GM18526 (cell line): Measurements from ENCODE around the gene CFAP107.

Source experiments
- POLR2A ChIP-seq: IDR thresholded peaks from 3 replicates; pipeline ENCODE4 v1.6.1; 2011; ENCODE audit not compliant: insufficient read length; ENCODE audit errors: extremely low read depth

Gene CFAP107

GRCh38 chr1:12745992-12746323 lies at the start of gene CFAP107:
Gene CFAP107, plus strand, starts transcription at chr1:12746200. Its CDS starts 231 bp downstream, at chr1:12746431.
- no peak for TF ChIP-seq POLR2A

DNA sequence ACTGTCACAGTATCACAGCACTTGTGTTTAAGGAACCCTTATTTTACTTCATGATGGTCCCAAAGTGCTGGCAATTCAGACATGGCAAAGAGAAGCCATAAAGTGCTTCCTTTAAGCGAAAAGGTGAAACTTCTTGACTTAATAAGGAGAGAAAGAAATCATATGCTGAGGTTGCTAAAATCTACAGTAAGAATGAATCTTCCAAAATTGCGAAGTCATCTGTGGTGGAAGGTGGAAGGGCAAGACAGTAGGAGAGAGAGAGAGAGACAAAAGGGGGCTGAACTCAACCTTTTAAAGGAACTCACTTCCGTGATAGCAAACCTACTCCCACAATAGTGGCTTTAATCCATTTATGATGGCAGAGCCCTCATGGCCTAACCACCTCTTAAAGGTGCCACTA lies 49.3 kb upstream of the CFAP107 start:
- TF ChIP-seq POLR2A = no peak

GRCh38 chr1:12697397-12697796 lies 48.6 kb upstream of the CFAP107 start:
- TF ChIP-seq POLR2A = no peak

- no peak for TF ChIP-seq POLR2A
Observed at GRCh38 chr1:12703821-12704451, 42.1 kb upstream of the CFAP107 start.

GRCh38 chr1:12706061-12706460 lies 39.9 kb upstream of the CFAP107 start:
- TF ChIP-seq POLR2A = no peak

DNA sequence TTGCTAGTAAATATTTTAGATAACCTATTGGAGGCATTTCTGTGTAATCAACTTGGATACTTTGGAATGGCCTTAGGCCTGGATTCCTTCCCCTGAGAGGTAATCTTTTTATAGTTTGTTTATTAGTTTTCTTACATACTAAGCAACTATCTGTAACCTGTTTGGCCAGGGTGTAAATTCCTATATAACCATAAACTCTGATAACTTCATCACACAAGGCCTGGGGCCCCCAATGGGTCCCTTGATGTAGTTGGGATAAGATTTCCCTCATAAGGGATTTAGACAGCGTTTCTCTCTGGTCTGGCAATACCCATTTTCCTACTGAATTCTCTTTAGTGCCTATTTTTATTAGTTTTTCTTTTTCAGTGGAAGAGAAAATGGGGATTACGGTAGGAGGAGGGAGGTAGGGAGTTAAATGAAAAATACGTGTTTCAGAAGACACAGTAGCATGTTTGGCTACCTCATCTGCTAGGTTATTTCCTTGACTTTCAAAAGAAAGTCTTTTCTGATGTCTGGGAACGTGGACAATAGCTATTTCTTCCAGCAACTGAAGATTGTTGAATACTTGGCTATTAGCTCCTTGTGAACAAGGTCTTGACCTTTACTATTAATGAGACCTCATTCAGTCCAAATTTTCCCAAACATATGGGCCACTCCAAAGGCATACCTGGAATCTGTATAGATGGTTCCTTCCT lies 37.5 kb upstream of the CFAP107 start:
- TF ChIP-seq POLR2A = no peak

- no peak for TF ChIP-seq POLR2A
Observed at GRCh38 chr1:12709091-12709491, 36.9 kb upstream of the CFAP107 start.

DNA sequence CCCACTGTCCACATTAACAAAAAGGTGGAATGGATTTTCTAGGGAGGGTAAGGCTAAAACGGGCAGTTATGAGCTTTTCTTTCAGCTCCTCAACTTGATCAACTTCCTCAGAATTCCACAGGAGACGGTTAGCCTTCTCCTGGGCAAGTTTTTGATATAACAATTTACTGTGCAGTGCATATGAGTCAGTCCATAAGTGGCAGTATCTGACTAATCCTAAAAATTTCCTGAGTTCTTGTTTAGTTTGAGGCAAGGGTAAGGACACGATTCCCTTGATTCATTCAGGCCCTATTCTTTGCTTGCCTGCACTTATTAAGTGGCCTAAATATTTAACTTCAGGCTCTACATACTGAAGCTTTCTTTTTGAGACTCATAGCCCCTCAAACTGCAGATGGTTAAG lies 36.3 kb upstream of the CFAP107 start:
- no peak for TF ChIP-seq POLR2A

DNA sequence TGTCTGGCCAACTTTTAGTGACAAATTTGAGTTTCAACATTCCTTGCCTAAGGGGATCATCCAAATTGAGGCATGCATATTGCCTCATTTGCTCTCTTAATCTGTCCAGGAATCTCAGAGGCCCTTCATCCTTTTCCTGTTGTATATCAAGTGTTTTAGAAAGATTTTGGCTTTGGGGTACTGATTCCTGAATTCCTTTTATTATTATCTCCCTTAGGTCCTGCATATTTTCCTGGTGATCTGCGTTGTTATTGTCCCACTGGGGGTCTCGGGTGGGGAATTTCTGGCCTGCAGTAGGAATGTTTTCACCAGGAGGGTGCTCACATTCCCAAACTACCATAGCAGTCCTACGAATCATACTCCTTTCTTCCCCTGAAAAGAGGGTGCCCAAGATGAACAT lies 34.5 kb upstream of the CFAP107 start:
- no peak for TF ChIP-seq POLR2A

DNA sequence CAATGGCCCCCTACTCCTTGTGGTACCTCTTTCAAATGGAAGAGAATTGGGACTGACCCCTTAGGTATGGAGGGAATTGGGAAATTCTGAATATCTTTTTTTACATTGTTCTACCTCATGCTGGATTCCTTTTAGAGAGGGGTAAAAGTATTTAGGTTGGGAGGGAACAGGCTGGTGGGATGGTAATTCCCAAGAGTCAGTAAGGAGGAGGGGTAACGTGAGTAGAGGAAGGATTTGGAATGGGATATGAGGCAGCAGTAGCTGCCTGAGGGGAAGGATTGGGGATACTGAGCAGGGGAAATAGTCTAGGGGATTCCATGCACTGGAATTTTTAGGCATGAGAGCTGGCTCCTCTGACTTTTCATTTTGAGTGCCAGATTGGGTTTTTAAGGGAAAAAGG lies 33.9 kb upstream of the CFAP107 start:
- no peak for TF ChIP-seq POLR2A

DNA sequence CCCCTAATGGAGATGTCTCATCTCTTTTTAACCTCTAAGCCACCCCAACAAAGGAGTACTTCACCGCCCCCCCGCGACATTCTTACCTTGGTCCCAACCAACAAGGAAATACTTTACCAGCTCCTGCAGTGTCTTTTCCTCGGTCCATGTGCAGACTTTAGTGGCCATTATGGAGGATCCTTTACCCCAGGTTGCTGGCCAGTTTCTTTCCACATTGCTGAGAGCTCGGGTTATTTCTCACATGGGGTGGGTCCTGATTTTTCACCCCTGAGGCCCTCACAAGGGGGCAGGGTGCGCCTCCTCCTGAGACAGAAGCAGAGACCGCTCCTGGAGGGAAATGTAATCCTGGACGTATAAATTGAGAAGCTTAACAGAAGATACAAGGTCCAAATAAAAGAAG lies 33.1 kb upstream of the CFAP107 start:
- TF ChIP-seq POLR2A = no peak

DNA sequence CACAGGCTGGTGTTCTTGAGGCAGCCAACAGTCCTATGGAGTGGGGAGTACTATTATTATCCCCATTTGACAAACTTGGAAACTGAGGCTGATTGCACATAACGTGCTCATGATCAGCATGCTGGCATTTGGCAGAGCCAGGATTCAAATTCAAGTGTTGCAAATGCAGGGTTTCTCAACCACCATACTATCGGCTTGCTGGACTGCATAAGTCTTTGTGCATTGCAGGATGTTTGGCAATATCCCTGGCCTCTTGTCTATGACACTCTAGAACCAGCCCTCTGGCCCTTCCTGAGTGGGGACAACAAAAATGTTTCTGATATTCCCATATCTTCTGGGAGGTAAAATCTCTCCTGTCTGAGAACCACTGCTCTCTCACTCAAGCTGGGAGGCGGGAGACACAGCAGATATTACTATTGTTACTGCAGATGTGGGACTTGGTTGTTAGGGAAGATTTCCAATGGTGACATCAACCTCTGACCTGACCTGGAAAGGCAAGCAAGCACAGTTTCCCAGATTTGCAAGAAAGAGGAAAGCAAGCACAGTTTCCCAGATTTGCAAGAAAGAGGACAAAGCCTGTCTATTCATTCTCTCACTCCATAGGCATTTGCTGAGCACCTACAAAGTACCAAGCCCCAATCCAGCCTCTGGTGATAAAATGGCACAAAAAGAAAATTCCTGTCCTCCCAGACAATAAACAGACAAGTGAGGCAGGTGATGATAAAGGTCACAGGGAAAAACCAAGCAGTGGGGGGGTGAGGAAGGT lies 31.1 kb upstream of the CFAP107 start:
- TF ChIP-seq POLR2A = no peak

GRCh38 chr1:12715896-12716437 lies 30.0 kb upstream of the CFAP107 start, which contains the start of gene AADACL3:
Gene AADACL3, plus strand, starts transcription at chr1:12716110. Its CDS starts 67 bp downstream, at chr1:12716177.
- TF ChIP-seq POLR2A = no peak

- TF ChIP-seq POLR2A = no peak
Observed at GRCh38 chr1:12717301-12717838, 28.6 kb upstream of the CFAP107 start.

DNA sequence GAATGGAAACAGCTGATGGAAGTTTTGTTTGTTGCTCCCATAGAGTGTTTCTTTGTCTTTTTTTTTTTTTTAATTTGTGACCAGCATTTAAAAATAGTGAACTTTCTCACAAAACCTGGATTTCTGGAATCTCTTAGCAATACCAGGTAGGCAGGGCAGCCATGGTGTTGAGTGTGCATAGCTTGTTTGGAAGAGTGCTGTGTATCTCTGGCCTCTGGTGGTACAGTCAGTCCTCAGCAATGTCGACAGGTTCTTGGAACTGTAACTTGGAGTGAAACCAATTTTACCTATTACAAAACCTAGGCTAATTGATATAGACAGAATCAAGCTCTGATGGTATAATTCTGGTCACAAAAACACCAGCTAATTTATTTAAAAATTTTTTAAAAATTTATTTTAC lies 23.4 kb upstream of the CFAP107 start:
- TF ChIP-seq POLR2A = no peak

- TF ChIP-seq POLR2A = no peak
Observed at GRCh38 chr1:12728391-12728790, 17.6 kb upstream of the CFAP107 start.

GRCh38 chr1:12730156-12730555 lies 15.8 kb upstream of the CFAP107 start:
- TF ChIP-seq POLR2A = no peak
